ENCODE results near the gene COPS7B.

COPS7B gene

GRCh38 chr2:231821908-231822307 is 35.7 kb downstream of the COPS7B start:
- no peak overlapping the region for H3K27ac ChIP-seq (ENCODE audit: low read depth, low read length)
- 50% methylated on average over 3 of the region's 3 CpGs for WGBS

DNA sequence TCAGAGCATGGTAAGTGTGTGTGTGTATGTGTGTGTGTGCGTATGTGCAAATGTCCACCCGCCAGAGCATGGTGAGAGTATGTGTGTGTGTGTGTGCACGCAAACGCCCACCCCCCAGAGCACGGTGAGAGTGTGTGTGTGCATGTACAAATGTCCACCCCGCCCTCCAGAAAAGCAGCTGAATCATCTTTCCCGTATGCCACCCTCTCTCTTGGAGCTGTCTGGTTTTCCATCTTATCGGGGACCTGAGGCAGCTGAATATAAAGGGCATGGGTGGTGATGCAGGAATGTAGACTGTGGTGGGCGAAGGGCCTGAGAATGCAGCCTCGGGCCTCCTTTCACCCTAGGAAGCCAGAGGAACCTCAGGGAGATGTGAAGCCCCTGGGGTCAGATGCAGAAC is 66.9 kb downstream of the COPS7B start:
- Histone ChIP-seq H3K27me3 (ENCODE audit: insufficient read depth, low read length) (no peaks in the 10 kb centered on the region), H3K27ac (ENCODE audit: low read depth, low read length) (no peak overlapping the region), H3K9me3 (ENCODE audit: insufficient read depth, low read depth, low read length) (0 out of 2 replicates have a peak, but pooled peaks cover 2% of the 10 kb centered on the region), H3K36me3 (ENCODE audit: insufficient read depth, low read length) (no peaks in the 10 kb centered on the region), H3K4me1 (ENCODE audit: insufficient read depth, low read length) (no peaks in the 10 kb centered on the region), H3K9ac (ENCODE audit: low read depth, low read length) (no peak overlapping the region), H3K4me3 (ENCODE audit: low read length) (no peak overlapping the region)
- 94% methylated on average over 10 of the region's 10 CpGs for WGBS

More at GRCh38 chr2:231821908-231822307, 35.7 kb downstream of the COPS7B start:
- H3K4me1 ChIP-seq (ENCODE audit: insufficient read depth, low read length) = no peaks in the 10 kb centered on the region
- H3K4me3 ChIP-seq (ENCODE audit: low read length) = no peak overlapping the region
- H3K9me3 ChIP-seq (ENCODE audit: insufficient read depth, low read depth, low read length) = peaks cover 5% of the 10 kb centered on the region; the same call in 1 of the 2 replicates
- no peaks in the 10 kb centered on the region for H3K36me3 ChIP-seq (ENCODE audit: insufficient read depth, low read length)
- H3K27me3 ChIP-seq (ENCODE audit: insufficient read depth, low read length) = no peaks in the 10 kb centered on the region
- no peak overlapping the region for H3K9ac ChIP-seq (ENCODE audit: low read depth, low read length)

DNA sequence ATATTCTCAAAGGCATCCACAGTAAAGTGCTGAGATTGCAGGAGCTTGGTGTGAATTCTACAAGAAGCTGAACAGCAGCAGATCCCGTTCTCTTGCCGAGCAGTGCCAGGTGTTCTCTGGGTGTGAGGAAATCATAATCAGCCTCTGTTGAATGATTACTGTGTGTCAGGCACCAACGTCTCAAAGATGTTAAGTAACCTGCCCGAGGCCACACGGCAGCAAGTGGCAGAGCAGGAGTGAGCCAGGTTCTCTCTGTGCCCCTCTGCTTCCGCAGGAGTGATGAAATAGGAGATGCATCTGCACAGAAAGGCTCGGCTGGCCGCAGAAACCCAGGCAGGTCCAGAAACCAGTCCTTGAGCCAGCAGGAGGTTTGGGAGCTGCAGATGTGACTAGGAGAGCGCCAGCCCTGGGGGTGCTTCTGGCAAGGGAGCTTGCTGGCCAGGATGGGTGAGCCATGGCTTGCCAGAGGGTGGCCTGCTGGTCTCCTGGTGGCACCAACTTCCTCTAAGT is 68.4 kb downstream of the COPS7B start:
- Histone ChIP-seq H3K27me3 (ENCODE audit: insufficient read depth, low read length) (no peaks in the 10 kb centered on the region), H3K9me3 (ENCODE audit: insufficient read depth, low read depth, low read length) (0 out of 2 replicates have a peak, but pooled peaks cover 2% of the 10 kb centered on the region), H3K36me3 (ENCODE audit: insufficient read depth, low read length) (no peaks in the 10 kb centered on the region), H3K9ac (ENCODE audit: low read depth, low read length) (no peak overlapping the region), H3K4me1 (ENCODE audit: insufficient read depth, low read length) (no peaks in the 10 kb centered on the region), H3K27ac (ENCODE audit: low read depth, low read length) (no peak overlapping the region), H3K4me3 (ENCODE audit: low read length) (no peak overlapping the region)
- 95% methylated on average over 9 of the region's 9 CpGs for WGBS

DNA sequence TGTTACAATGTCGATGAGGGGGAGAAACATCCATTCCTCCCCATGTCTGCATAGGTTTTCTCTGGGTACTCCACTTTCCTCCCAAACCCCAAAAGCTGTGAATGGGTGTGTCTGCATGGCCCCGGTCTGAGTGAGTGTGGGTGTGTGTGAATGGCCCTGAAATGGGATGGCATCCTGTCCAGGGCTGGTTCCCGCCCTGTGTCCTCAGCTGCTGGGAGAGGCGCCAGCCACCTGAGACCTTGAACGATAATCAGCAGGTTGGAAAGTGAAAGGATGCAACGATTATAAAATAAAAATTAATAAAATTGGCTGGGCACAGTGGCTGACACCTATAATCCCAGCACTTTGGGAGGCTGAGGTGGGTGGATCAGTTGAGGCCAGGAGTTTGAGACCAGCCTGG is 70.7 kb downstream of the COPS7B start:
- H3K4me3 ChIP-seq (ENCODE audit: low read length) = no peak overlapping the region
- no peak overlapping the region for H3K27ac ChIP-seq (ENCODE audit: low read depth, low read length)
- H3K9ac ChIP-seq (ENCODE audit: low read depth, low read length) = no peak overlapping the region
- no peaks in the 10 kb centered on the region for H3K4me1 ChIP-seq (ENCODE audit: insufficient read depth, low read length)
- WGBS = 90% methylated on average over 6 of the region's 6 CpGs
- no peaks in the 10 kb centered on the region for H3K9me3 ChIP-seq (ENCODE audit: insufficient read depth, low read depth, low read length)
- no peaks in the 10 kb centered on the region for H3K27me3 ChIP-seq (ENCODE audit: insufficient read depth, low read length)
- H3K36me3 ChIP-seq (ENCODE audit: insufficient read depth, low read length) = no peaks in the 10 kb centered on the region
